Measurements from ENCODE around the gene SIAH2.

- TF ChIP-seq CTCF (IDR thresholded peaks at IDR 0.05) = no peak
- TF ChIP-seq POLR2A (IDR thresholded peaks at IDR 0.05) = peak in 1 of 3 donors; percentile 36
Observed at GRCh38 chr3:150737874-150738679, 24.9 kb downstream of the SIAH2 start.
